ENCODE results near the gene COMT.

GRCh38 chr22:20008221-20008995 is 66.8 kb downstream of the COMT start:
- TF ChIP-seq CTCF (IDR thresholded peaks at IDR 0.05 in 4 of 5, conservative IDR thresholded peaks at IDR 0.05 in 1 of 5) (no peak), POLR2A (IDR thresholded peaks at IDR 0.05) (no peak)
